OCI-LY7 (cell line): ENCODE results near the gene GTF3C6. TPM values are rescaled to one million over a fixed set of nuclear protein-coding genes. Genes with fewer than 3 reads are reported as not detected.
"Not testable (repeated sequence)": the region's sequence is repeated elsewhere in the genome, so short reads cannot be mapped to it uniquely, and the experiment has no call there.

Experiments
- BruUV-seq: library from RNA; stranded (reverse); fragments of 400-500 nt; replicated peaks from 2 replicates; lab custom pipeline; 2021; lab: Mats Ljungman, UMichigan
- CTCF ChIA-PET: fragments of 300-600 bp; sonication (Branson Sonifier 250); formaldehyde crosslinking; loops from one replicate; lab custom pipeline; 2022; ENCODE audit warnings: antibody characterized with exemption; ENCODE audit not compliant: unreplicated experiment; lab: Charles Lee
- POLR2A ChIA-PET: fragments of 300-600 bp; sonication (Branson Sonifier 250); formaldehyde crosslinking; loops from one replicate; lab custom pipeline; 2022; ENCODE audit warnings: antibody characterized with exemption; lab: Charles Lee
- DNase-seq: peaks from one replicate; pipeline ENCODE4 v3.0.0-alpha.2; 2015; ENCODE audit warnings: low spot score
- H2AFZ ChIP-seq: fragments of 200-600 bp; sonication (generic), shearing (Covaris generic); 2 replicates; pipeline ENCODE4 v1.6.1; 2014; ENCODE audit warnings: mild to moderate bottlenecking, antibody characterized with exemption, low read length, moderate library complexity
- H3K27ac ChIP-seq: fragments of 200-600 bp; sonication (generic); 2 replicates; pipeline ENCODE4 v1.5.1; 2014; ENCODE audit warnings: mixed run types, low read depth, mild to moderate bottlenecking, moderate library complexity, low read length, inconsistent platforms; ENCODE audit not compliant: poor library complexity, severe bottlenecking
- H3K36me3 ChIP-seq: fragments of 200-600 bp; sonication (generic); 2 replicates; pipeline ENCODE4 v1.6.1; 2014; ENCODE audit warnings: mild to moderate bottlenecking, antibody characterized with exemption, low read length, moderate library complexity, mixed read lengths; ENCODE audit not compliant: insufficient read depth
- H3K4me1 ChIP-seq: fragments of 200-600 bp; sonication (generic); 2 replicates; pipeline ENCODE4 v1.5.1; 2014; ENCODE audit warnings: mild to moderate bottlenecking, low read length; ENCODE audit not compliant: insufficient read depth, poor library complexity, severe bottlenecking
- H3K4me2 ChIP-seq: fragments of 200-600 bp; sonication (generic); 2 replicates; pipeline ENCODE4 v1.6.1; 2014; ENCODE audit warnings: mild to moderate bottlenecking, low read length
- H3K4me3 ChIP-seq: fragments of 200-600 bp; sonication (generic); 2 replicates; pipeline ENCODE4 v1.5.1; 2014; ENCODE audit warnings: mild to moderate bottlenecking, low read depth, low read length; ENCODE audit not compliant: poor library complexity, severe bottlenecking
- H3K79me2 ChIP-seq: fragments of 200-600 bp; sonication (generic); 2 replicates; pipeline ENCODE4 v1.6.1; 2016; ENCODE audit warnings: low read depth, mild to moderate bottlenecking, low read length, moderate library complexity, mixed read lengths; ENCODE audit not compliant: insufficient read depth
- H3K9me2 ChIP-seq: fragments of 200-600 bp; sonication (generic); 2 replicates; pipeline ENCODE4 v1.6.1; 2016; ENCODE audit warnings: mild to moderate bottlenecking, low read length, mixed read lengths; ENCODE audit not compliant: insufficient read depth
- H3K9me3 ChIP-seq: fragments of 200-600 bp; sonication (generic); 2 replicates; pipeline ENCODE4 v1.6.1; 2014; ENCODE audit warnings: mild to moderate bottlenecking, mixed run types, low read length, mixed read lengths
- H4K20me1 ChIP-seq: fragments of 200-600 bp; sonication (generic); 2 replicates; pipeline ENCODE4 v1.6.1; 2014; ENCODE audit warnings: mild to moderate bottlenecking, antibody characterized with exemption, low read length, moderate library complexity, mixed read lengths; ENCODE audit not compliant: insufficient read depth
- EZH2phosphoT487 ChIP-seq: fragments of 200-600 bp; sonication (generic); IDR thresholded peaks from 2 replicates; pipeline ENCODE4 v1.6.1; 2018; ENCODE audit warnings: low read depth, borderline replicate concordance, mild to moderate bottlenecking, mixed run types, antibody characterized with exemption, low read length, moderate library complexity, mixed read lengths
- intact Hi-C: fragments of 100-400 bp; cut with micrococcal nuclease; formaldehyde crosslinking; loops from one replicate; pipeline ENCODE4 v1.10.0; 2022; ENCODE audit not compliant: unreplicated experiment
- total RNA-seq, 2 experiments: library from RNA; depleted of rRNA in 1 of 2; stranded (reverse); fragments of >200 nt in 1 of 2; shearing (Covaris generic) in 1 of 2; gene quantifications; 2 replicates each; pipeline ENCODE4 v1.2.3, GENCODE V29; 2014 to 2022
- TF ChIP-seq, protein P1 (sequence below): fragments of 200-600 bp; sonication (generic); conservative IDR thresholded peaks from 2 replicates; pipeline ENCODE4 v1.5.1; 2014; ENCODE audit warnings: mild to moderate bottlenecking, antibody characterized with exemption, low read length, moderate library complexity, mixed read lengths

The GTF3C6 gene
- total RNA-seq, 2 experiments from 2014 or later: 29.7 to 71.0 TPM

DNA sequence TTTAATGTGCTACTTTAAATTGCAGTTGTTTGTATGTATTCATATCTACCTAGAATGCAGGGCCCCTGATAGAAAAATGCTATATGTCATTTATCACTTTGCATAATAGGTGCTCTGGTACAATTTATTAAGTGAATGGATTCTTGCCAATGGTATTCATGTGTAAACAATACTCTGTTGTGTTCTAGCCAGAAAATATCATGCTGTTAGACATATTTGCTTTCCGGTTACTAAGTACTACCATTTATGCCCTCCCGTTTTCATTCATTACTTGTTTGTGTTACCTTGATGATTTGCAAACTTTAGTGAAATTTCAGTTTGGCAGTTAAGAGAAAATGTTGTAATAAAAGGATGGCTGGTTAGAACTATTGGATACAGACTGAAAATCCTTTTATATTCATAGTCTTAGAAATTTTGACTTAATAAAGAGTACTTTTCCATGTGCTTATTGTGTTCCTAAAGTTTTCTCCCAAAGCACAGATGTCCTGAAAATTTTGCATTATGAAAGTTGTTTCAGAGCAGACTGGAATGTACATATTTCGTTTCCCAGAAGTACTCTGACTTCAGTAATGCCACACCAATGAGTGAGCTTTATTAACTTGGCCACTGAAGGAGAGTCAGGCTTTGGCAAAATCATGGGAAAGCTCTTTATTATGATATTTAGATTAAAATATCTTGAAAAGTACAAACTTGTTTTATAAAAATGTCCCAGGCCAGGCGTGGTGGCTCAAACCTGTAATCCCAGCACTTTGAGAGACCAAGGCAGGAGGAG is 54.8 kb downstream of the GTF3C6 start:
- Histone ChIP-seq H3K4me2 (no peak overlapping the region), H3K27ac (no peak overlapping the region), H3K4me1 (no peaks in the 10 kb centered on the region), H4K20me1 (no peaks in the 10 kb centered on the region), H3K79me2 (no peaks in the 10 kb centered on the region), H2AFZ (no peak overlapping the region), H3K9me2 (no peaks in the 10 kb centered on the region), H3K4me3 (no peak overlapping the region), H3K9me3 (peaks cover 16% of the 10 kb centered on the region), H3K36me3 (peaks cover 89% of the 10 kb centered on the region)
- DNase-seq: no peak
- CTCF ChIA-PET: no interaction called here
- intact Hi-C loops: loop anchor here (5.0 kb wide), 1 partner anchor 199 kb away; no protein-coding TSS in a partner anchor
- TF ChIP-seq, protein P1, sequence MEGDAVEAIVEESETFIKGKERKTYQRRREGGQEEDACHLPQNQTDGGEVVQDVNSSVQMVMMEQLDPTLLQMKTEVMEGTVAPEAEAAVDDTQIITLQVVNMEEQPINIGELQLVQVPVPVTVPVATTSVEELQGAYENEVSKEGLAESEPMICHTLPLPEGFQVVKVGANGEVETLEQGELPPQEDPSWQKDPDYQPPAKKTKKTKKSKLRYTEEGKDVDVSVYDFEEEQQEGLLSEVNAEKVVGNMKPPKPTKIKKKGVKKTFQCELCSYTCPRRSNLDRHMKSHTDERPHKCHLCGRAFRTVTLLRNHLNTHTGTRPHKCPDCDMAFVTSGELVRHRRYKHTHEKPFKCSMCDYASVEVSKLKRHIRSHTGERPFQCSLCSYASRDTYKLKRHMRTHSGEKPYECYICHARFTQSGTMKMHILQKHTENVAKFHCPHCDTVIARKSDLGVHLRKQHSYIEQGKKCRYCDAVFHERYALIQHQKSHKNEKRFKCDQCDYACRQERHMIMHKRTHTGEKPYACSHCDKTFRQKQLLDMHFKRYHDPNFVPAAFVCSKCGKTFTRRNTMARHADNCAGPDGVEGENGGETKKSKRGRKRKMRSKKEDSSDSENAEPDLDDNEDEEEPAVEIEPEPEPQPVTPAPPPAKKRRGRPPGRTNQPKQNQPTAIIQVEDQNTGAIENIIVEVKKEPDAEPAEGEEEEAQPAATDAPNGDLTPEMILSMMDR: no peak
- TF ChIP-seq EZH2phosphoT487: no peak
- POLR2A ChIA-PET: no interaction called here
- BruUV-seq: no TSS peak

DNA sequence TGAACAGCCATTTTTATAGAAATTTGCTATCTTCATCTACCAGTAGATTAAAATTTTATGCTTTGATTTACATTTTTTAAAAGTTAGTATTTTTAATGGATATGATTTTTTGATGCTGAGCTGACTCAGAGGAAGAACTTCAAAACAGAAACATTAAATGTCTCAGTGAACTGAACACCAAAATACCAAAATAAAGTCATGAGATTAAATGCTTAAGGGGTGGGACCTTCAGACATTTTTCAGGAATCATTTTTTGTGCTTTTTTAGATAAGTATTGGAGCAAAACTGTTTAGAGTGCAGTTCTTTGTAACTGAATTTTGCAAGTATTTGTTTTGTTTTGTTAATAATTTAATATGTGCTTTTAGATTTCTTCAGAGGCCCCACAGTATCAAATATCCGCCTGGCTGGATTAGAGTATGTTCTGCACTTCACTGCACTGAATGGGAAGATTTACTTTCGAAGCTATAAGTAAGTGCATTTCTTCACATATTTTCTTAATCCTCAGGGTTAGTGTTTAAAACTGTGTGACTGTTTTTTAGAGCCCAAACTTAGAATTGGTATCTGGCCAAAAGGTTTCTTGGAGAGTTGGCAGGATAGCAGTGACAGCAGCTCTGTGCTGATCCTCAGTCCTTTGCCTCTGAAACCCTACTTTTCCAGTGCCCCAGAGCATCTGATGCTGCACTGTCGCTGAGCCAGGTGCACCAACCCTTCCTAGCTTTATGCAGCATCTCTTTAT is 57.1 kb downstream of the GTF3C6 start:
- ChIA-PET POLR2A (interaction anchor here (0.6 kb wide), 1 partner anchor 1267 kb away, joined by 4 read pairs; no protein-coding TSS in a partner anchor), CTCF (no interaction called here)
- H3K36me3 ChIP-seq: peaks cover 90% of the 10 kb centered on the region

DNA sequence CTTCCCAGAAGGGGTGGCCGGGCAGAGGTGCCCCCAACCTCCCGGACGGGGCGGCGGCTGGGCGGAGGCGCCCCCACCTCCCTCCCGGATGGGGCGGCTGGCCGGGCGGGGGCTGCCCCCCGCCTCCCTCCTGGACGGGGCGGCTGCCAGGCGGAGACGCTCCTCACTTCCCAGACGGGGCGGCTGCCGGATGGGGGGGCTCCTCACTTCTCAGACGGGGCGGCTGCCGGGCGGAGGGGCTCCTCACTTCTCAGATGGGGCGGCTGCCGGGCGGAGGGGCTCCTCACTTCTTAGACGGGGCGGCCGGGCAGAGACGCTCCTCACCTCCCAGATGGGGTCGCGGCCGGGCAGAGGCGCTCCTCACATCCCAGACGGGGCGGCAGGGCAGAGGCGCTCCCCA is 58.7 kb downstream of the GTF3C6 start:
- H3K9me3 ChIP-seq: peaks cover 18% of the 10 kb centered on the region
- H3K4me1 ChIP-seq, H4K20me1 ChIP-seq, H3K4me3 ChIP-seq, H3K4me2 ChIP-seq, H3K79me2 ChIP-seq, H3K27ac ChIP-seq, H2AFZ ChIP-seq, DNase-seq, BruUV-seq, CTCF ChIA-PET, H3K9me2 ChIP-seq, POLR2A ChIA-PET, intact Hi-C loops: not testable (repeated sequence)
- H3K36me3 ChIP-seq: peaks cover 89% of the 10 kb centered on the region

More for the DNA sequence above, 57.1 kb downstream of the GTF3C6 start:
- Histone ChIP-seq H3K4me1 (no peaks in the 10 kb centered on the region), H3K4me3 (no peak overlapping the region), H3K9me2 (no peaks in the 10 kb centered on the region), H4K20me1 (no peaks in the 10 kb centered on the region), H2AFZ (no peak overlapping the region), H3K9me3 (peaks cover 18% of the 10 kb centered on the region), H3K27ac (no peak overlapping the region), H3K79me2 (no peaks in the 10 kb centered on the region), H3K4me2 (no peak overlapping the region)
- TF ChIP-seq, protein P1: no peak
- TF ChIP-seq EZH2phosphoT487: no peak
- no peak for DNase-seq
- intact Hi-C loops: no loop called here
- BruUV-seq: no TSS peak

Other genes starting within 250 kb of the GTF3C6 start
- gene CDK19, start 143.2 kb upstream of the GTF3C6 start, total RNA-seq (2014; rRNA removed; shearing (Covaris generic)): 15.4 and 16.3 TPM in 2 replicates
- 35.6 and 40.8 TPM in 2 replicates for gene CDK19, start 143.2 kb upstream of the GTF3C6 start, total RNA-seq (2022)
- gene AMD1, start 83.9 kb upstream of the GTF3C6 start, total RNA-seq (2014; rRNA removed; shearing (Covaris generic)): 64.2 and 74.3 TPM in 2 replicates
- gene AMD1, start 83.9 kb upstream of the GTF3C6 start, total RNA-seq (2022): 76.9 and 90.0 TPM in 2 replicates
- 26.0 and 27.1 TPM in 2 replicates for gene RPF2, start 23.3 kb downstream of the GTF3C6 start, total RNA-seq (2014; rRNA removed; shearing (Covaris generic))
- 32.9 and 40.1 TPM in 2 replicates for gene RPF2, start 23.3 kb downstream of the GTF3C6 start, total RNA-seq (2022)
- not detected in 2 replicates for gene SLC16A10, start 128.8 kb downstream of the GTF3C6 start, total RNA-seq (2014; rRNA removed; shearing (Covaris generic))
- gene SLC16A10, start 128.8 kb downstream of the GTF3C6 start, total RNA-seq (2022): not detected in 2 replicates